Kasumi-1 (cell line): ENCODE results near the gene CDKAL1.
"Not testable (repeated sequence)": the region's sequence is repeated elsewhere in the genome, so short reads cannot be mapped to it uniquely, and the experiment has no call there.

Experiments
- DNase-seq, 2 experiments: peaks; one replicate each; lab custom pipeline; 2025; lab: John Stamatoyannopoulos, UW

The CDKAL1 gene

DNA sequence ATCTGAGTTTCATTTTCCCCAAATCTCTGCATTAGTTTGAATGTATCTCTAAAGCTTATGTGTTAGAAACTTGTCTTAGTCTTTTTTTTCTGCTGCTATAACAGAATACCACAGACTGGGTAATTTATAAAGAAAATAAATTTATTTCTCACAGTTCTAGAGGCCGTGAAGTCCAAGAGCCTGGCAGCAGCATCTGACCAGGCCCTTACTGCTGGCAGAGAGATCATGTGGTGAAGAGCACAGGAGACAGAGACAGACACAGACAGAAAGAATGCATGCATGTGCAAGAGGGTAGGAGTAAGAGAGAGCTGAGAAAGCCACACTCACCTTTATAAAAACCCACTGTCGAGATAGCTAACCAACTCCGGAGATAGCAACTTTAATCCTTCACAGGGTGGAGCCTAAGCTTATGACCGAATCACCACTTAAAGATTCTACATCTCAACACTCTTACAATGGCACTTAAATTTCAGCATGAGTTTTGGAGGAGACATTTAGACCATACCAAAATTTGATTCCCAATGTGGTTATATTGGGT is 646.6 kb downstream of the CDKAL1 start:
- no peak for DNase-seq

GRCh38 chr6:21181866-21182265 is 647.6 kb downstream of the CDKAL1 start:
- DNase-seq: no peak

- no peak for DNase-seq
These were observed 648.3 kb downstream of the CDKAL1 start for GRCh38 chr6:21182589-21182988.

- DNase-seq: no peak
These were observed 651.7 kb downstream of the CDKAL1 start for GRCh38 chr6:21185861-21186478.

GRCh38 chr6:21186479-21187055 is 652.3 kb downstream of the CDKAL1 start:
- no peak for DNase-seq

DNA sequence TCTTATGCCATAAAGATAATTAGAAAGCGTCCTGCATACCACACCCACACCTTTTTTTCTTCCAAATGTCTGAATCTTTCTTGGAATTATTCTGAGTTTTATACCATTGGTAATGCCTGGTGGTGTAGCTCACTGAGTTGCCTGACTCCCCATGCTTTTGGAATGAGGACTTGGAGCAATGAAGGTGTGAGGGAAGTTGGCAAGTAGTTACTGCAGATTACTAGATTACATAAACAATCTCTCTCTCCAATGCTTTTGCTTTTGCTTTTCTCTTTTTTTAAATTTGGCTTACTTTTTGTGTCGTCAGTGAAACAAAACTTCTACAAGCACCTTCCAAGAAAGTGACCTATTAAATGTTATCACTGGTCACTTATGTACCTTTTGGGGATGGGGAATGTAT is 653.2 kb downstream of the CDKAL1 start:
- DNase-seq: no peak

DNA sequence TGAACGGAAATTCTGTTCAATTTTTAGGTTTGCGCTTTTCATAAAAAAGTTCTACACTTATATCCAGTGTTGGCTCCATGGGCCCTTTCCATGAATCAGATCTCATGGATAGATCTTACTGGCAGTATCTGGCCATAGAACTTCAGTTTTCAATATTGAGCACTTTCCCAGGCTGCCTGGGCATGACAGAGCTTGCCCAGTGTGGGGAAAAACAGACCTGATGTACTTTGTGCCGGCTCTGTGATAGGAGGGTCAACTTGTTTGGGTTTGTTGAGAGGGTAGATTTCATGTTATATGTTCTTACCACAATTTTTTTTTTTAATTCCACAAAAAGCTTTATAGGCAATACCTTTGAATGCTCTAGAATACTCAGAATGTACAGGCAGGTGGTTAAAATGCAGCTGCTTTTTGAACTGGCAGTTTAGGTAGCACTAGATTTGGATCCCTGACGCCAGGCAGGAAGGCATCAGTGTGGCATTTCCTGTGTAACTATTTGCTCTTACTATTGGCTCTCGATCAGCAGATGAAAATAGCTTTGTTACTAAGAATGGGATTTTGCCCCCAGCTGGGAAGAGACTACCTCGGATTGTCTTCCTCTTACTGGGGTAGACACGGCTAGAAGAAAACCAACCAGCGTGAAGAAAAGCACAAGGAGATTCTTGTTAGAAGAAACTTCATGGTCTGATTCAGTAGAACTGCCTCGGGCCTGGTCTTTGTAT is 654.4 kb downstream of the CDKAL1 start:
- no peak for DNase-seq

DNA sequence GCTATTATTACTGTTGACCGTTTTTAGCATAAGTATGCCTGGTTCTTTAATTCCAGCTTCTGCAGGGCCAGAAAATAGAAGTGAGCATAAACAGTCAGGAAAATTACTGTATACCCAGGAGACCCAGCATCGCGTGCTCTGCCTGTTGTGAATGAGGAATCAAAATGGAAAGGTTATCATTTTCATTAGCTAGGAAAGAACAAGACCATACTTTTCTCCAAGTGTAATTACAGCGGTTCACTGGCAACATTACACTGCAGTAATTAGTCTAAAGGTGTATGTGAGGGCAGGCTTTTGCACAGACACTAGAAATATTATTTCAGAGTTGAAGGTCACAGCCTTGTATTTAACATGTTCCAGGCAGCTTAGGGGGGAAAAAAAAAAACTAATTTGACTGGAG is 655.5 kb downstream of the CDKAL1 start:
- DNase-seq: no peak

DNA sequence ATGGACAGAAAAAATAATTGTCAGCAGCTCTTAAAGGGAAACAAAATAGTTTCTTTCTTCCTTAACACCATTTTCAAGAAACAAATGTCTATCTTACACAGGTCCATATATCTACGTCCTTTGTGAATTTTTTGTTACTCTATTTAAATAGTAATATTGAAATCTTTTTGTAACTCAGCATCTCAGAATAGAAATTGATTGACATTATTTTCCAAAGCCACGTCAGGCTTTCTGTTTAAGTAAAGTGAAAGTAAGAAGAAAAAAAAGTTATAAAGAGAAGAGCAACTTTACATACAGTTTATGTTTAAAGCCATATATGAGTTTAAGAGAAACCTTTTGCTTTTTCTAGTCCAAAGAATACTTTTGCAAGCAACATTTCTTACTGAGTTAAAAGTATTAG is 656.4 kb downstream of the CDKAL1 start:
- DNase-seq: no peak

- no peak for DNase-seq
These were observed 659.7 kb downstream of the CDKAL1 start for GRCh38 chr6:21193790-21194475.

GRCh38 chr6:21195301-21195700 is 661.0 kb downstream of the CDKAL1 start:
- not testable (repeated sequence) for DNase-seq

DNA sequence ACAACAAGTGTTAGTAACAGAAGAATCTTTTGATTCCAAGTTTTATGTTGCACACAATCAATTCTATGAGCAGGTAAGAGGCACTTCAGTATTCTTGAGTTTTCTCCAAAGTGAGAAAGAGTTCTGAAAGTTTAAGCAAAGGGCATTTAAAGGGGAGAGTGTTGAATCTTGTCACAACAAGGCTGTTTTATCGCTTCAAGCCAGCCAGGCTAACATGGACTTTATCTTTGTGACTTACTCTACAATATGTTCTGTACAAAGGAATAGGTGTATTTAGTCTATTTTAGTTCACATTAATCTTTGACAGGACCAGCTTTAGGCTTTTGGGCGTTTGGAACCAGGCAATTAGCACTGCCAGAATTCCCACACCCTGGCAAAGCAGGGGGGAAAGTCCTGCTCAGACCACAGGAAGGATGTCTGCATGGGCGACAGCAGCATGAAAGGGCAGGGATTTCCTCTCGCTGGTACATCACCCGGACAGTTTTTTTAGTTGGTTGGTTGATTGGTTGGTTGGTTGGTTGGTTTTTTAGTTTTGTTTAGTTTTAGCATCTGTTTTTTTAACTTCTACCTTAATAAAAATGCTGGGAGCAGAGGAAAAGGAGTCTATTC is 663.9 kb downstream of the CDKAL1 start:
- DNase-seq: no peak

GRCh38 chr6:21199262-21199661 is 665.0 kb downstream of the CDKAL1 start:
- DNase-seq: no peak

GRCh38 chr6:21200134-21200870 is 666.0 kb downstream of the CDKAL1 start:
- no peak for DNase-seq

GRCh38 chr6:21201187-21201586 is 666.9 kb downstream of the CDKAL1 start:
- DNase-seq: no peak

DNA sequence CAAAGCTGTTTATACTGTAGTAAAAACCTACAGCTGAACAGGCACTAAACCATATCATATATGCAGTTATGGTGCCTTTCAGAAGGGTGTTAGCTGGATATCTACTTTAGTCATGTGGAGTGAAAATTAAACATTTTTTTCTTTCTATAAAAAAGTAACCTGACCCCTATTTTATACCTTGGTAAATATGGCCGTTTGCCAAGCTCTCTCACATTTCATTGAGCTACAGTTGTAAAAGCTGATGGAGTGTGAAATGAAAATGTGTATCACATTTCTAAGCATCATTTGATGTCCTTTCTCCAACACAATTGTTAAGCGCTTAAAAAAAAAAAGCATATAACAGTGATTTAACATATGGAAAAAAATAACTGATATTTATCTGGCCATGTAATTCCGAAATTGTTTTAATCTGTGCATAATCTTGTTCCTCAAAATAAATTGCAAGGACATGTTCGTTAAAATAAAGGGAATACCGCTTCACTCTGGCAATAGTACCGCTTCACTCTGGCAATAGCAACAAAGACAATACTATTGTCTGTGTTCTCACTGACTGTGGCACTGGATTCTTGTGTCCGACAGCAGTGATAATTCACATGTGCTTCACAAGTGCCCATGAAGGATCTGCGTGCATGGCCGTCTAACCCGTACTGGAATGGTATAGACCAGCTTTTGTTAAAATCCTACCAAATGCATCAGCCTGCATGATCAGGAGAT is 667.5 kb downstream of the CDKAL1 start:
- DNase-seq: no peak

DNA sequence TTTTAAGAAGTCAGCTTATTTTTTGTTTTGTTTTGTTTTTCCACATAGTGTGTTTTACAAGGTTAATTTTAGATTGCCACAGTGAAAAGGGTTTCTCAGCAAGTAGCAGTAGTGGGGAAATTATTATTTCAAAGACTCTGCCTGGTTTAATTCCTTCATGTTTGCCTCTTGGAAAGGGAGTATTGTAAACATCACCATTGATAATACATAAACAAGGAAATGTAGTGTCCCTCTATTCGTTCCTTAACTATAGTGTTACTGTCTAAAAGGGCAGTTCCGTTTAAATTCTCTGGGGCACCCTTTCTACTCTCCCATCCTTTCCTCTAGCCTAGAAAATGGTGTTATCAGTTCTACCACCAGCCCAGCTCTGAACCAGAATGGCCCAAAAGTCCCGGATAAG is 668.3 kb downstream of the CDKAL1 start:
- no peak for DNase-seq

- DNase-seq: no peak
These were observed 670.7 kb downstream of the CDKAL1 start for GRCh38 chr6:21204951-21205350.

GRCh38 chr6:21208081-21208795 is 674.0 kb downstream of the CDKAL1 start:
- no peak for DNase-seq

- no peak for DNase-seq
These were observed 674.5 kb downstream of the CDKAL1 start for GRCh38 chr6:21208796-21209186.
